Calu3 (cell line): ENCODE results near the gene SSX2IP. TPM values are rescaled to one million over a fixed set of nuclear protein-coding genes. Genes with fewer than 3 reads are reported as not detected.

Experiments
- BruUV-seq: library from RNA; stranded (reverse); fragments of 400-500 nt; replicated peaks from 2 replicates; lab custom pipeline; 2021; lab: Mats Ljungman, UMichigan
- CTCF ChIA-PET: fragments of 300-600 bp; sonication (Branson Sonifier 250); formaldehyde crosslinking; loops from one replicate; lab custom pipeline; 2022; ENCODE audit warnings: antibody characterized with exemption; lab: Charles Lee
- DNase-seq: peaks from one replicate; pipeline ENCODE4 v3.0.0; 2022
- H3K27ac Mint-ChIP-seq: one replicate; pipeline ENCODE4 v1.8.0; 2022; ENCODE audit warnings: mixed read lengths; ENCODE audit not compliant: unreplicated experiment
- H3K27me3 Mint-ChIP-seq: one replicate; pipeline ENCODE4 v1.8.0; 2022; ENCODE audit warnings: mixed read lengths; ENCODE audit not compliant: unreplicated experiment
- H3K36me3 Mint-ChIP-seq: one replicate; pipeline ENCODE4 v1.8.0; 2022; ENCODE audit warnings: mild to moderate bottlenecking, moderate library complexity, mixed read lengths; ENCODE audit not compliant: insufficient read depth, unreplicated experiment
- H3K4me1 Mint-ChIP-seq: one replicate; pipeline ENCODE4 v1.8.0; 2022; ENCODE audit warnings: mild to moderate bottlenecking, low read depth, mixed read lengths; ENCODE audit not compliant: unreplicated experiment
- H3K4me3 Mint-ChIP-seq: one replicate; pipeline ENCODE4 v1.8.0; 2022; ENCODE audit warnings: mild to moderate bottlenecking, low read depth, moderate library complexity, mixed read lengths; ENCODE audit not compliant: unreplicated experiment
- H3K9me3 Mint-ChIP-seq: one replicate; pipeline ENCODE4 v1.8.0; 2022; ENCODE audit warnings: low read depth, mixed read lengths; ENCODE audit not compliant: unreplicated experiment
- intact Hi-C: fragments of 100-400 bp; cut with micrococcal nuclease; formaldehyde crosslinking; loops from one replicate; pipeline ENCODE4 v1.10.0; 2022; ENCODE audit not compliant: unreplicated experiment
- total RNA-seq: library from RNA; stranded (reverse); gene quantifications from 2 replicates; pipeline ENCODE4 v1.2.3, GENCODE V29; 2022
- TF ChIP-seq, protein P1 (sequence below): fragments of 200-600 bp; IDR thresholded peaks from one replicate; pipeline ENCODE4 v1.8.0; 2022; ENCODE audit warnings: antibody characterized with exemption; ENCODE audit not compliant: unreplicated experiment

Gene SSX2IP
- total RNA-seq, 1 experiment from 2014 or later, result 28.0 TPM

- DNase-seq, result no peak
- TF ChIP-seq, protein P1, sequence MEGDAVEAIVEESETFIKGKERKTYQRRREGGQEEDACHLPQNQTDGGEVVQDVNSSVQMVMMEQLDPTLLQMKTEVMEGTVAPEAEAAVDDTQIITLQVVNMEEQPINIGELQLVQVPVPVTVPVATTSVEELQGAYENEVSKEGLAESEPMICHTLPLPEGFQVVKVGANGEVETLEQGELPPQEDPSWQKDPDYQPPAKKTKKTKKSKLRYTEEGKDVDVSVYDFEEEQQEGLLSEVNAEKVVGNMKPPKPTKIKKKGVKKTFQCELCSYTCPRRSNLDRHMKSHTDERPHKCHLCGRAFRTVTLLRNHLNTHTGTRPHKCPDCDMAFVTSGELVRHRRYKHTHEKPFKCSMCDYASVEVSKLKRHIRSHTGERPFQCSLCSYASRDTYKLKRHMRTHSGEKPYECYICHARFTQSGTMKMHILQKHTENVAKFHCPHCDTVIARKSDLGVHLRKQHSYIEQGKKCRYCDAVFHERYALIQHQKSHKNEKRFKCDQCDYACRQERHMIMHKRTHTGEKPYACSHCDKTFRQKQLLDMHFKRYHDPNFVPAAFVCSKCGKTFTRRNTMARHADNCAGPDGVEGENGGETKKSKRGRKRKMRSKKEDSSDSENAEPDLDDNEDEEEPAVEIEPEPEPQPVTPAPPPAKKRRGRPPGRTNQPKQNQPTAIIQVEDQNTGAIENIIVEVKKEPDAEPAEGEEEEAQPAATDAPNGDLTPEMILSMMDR, result no peak
- Mint-ChIP-seq H3K4me3 (no peak overlapping the region), H3K27ac (no peak overlapping the region), H3K4me1 (peaks cover 6% of the 10 kb centered on the region), H3K27me3 (no peaks in the 10 kb centered on the region), H3K36me3 (peaks cover 12% of the 10 kb centered on the region), H3K9me3 (peaks cover 10% of the 10 kb centered on the region)
- BruUV-seq, result no TSS peak
- CTCF ChIA-PET, result no interaction called here
- intact Hi-C loops, result no loop called here
These were observed 74.5 kb downstream of the SSX2IP start for GRCh38 chr1:84615790-84616189.

DNA sequence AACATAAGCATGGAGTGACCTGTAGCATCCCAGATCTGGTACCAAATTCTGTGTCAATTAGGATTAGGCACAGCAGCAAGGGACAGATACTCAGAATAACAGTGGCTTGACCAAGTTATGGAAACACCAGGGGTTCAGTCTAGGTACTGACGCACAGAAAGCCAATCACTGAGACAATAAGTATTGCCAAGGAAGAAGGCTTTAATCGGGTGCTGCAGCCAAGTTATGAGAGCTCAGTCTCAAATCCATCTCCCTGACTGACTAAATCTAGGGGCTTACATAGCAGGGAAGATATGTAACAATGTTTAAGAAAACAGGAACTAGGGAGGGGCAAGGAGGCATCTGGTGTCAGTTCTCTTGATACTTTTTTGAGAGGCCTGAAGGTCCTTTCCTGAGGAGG lies 76.4 kb downstream of the SSX2IP start:
- no TSS peak for BruUV-seq
- Mint-ChIP-seq H3K4me3 (no peak overlapping the region), H3K27me3 (no peaks in the 10 kb centered on the region), H3K4me1 (no peaks in the 10 kb centered on the region), H3K27ac (no peak overlapping the region), H3K36me3 (no peaks in the 10 kb centered on the region), H3K9me3 (peaks cover 10% of the 10 kb centered on the region)
- CTCF ChIA-PET, result no interaction called here
- TF ChIP-seq, protein P1, result no peak
- intact Hi-C loops, result no loop called here
- no peak for DNase-seq

- H3K4me1 Mint-ChIP-seq, result no peaks in the 10 kb centered on the region
- no TSS peak for BruUV-seq
- H3K9me3 Mint-ChIP-seq, result peaks cover 10% of the 10 kb centered on the region
- DNase-seq, result no peak
- no peak overlapping the region for H3K4me3 Mint-ChIP-seq
- no peaks in the 10 kb centered on the region for H3K27me3 Mint-ChIP-seq
- CTCF ChIA-PET, result no interaction called here
- H3K27ac Mint-ChIP-seq, result no peak overlapping the region
- intact Hi-C loops, result no loop called here
- H3K36me3 Mint-ChIP-seq, result no peaks in the 10 kb centered on the region
- TF ChIP-seq, protein P1, result no peak
These were observed 77.2 kb downstream of the SSX2IP start for GRCh38 chr1:84613026-84613425.

GRCh38 chr1:84611796-84612195 lies 78.5 kb downstream of the SSX2IP start:
- intact Hi-C loops, result no loop called here
- TF ChIP-seq, protein P1, result no peak
- H3K27me3 Mint-ChIP-seq, result no peaks in the 10 kb centered on the region
- H3K4me1 Mint-ChIP-seq, result no peaks in the 10 kb centered on the region
- H3K9me3 Mint-ChIP-seq, result peaks cover 10% of the 10 kb centered on the region
- BruUV-seq, result no TSS peak
- H3K4me3 Mint-ChIP-seq, result no peak overlapping the region
- CTCF ChIA-PET, result no interaction called here
- DNase-seq, result no peak
- H3K36me3 Mint-ChIP-seq, result no peaks in the 10 kb centered on the region
- H3K27ac Mint-ChIP-seq, result no peak overlapping the region
